AG04450 (cell line): ENCODE measurements around the gene PLPP3. TPM values are rescaled to one million over a fixed set of nuclear protein-coding genes. Genes with fewer than 3 reads are reported as not detected.
A peak's percentile ranks its signal among the peaks of the same experiment; 100 is the strongest.

ENCODE experiments used
- CTCF ChIA-PET: fragments of 300-600, 350-600 bp; formaldehyde crosslinking; extraction: SDS; loops from one replicate; lab custom pipeline; 2022; ENCODE audit warnings: antibody characterized with exemption, inconsistent platforms; lab: Charles Lee
- POLR2A ChIA-PET: fragments of 350-600 bp; formaldehyde crosslinking; extraction: SDS; loops from one replicate; lab custom pipeline; 2021; ENCODE audit warnings: antibody characterized with exemption, inconsistent platforms; lab: Yijun Ruan, JAX
- DNase-seq: peaks from one replicate; pipeline ENCODE4 v3.0.0-alpha.2; 2011; ENCODE audit warnings: low read depth, low spot score
- H3K27ac ChIP-seq: one replicate; pipeline ENCODE4 v1.5.1; 2012; ENCODE audit warnings: low read depth, low read length, control low read depth
- H3K27me3 ChIP-seq: one replicate; pipeline ENCODE4 v1.6.0; 2012; ENCODE audit warnings: low read length; ENCODE audit not compliant: control insufficient read depth, insufficient read depth
- H3K4me3 ChIP-seq: 2 replicates; pipeline ENCODE4 v1.5.1; 2011; ENCODE audit warnings: mild to moderate bottlenecking, low read depth, low read length, control low read depth
- H3K9me3 ChIP-seq: 2 replicates; pipeline ENCODE4 v1.5.1; 2012; ENCODE audit warnings: low read length; ENCODE audit not compliant: control insufficient read depth, insufficient read depth
- CTCF ChIP-seq: IDR thresholded peaks from 2 replicates; pipeline ENCODE4 v1.5.1; 2011; ENCODE audit warnings: low read depth, low read length, control low read depth, inconsistent platforms
- polyA minus RNA-seq: library from RNA; depleted of rRNA, polyadenylated mRNA; stranded (reverse); fragments of >200 nt; gene quantifications from 2 replicates; pipeline ENCODE4 v1.2.3, GENCODE V29; 2011; rRNA and poly(A)+ RNA removed
- polyA plus RNA-seq: library from polyadenylated mRNA; depleted of rRNA; stranded (reverse); fragments of >200 nt; gene quantifications from 2 replicates; pipeline ENCODE4 v1.2.3, GENCODE V29; 2011; rRNA removed

PLPP3 gene
- polyA plus RNA-seq (181 and 210 TPM in 2 replicates), polyA minus RNA-seq (162 and 165 TPM in 2 replicates)

- DNase-seq: peak; percentile 91
- H3K27ac ChIP-seq: peak within 1 kb of the TSS; percentile 81
- ChIA-PET CTCF (interaction anchor here (0.6 to 1.2 kb wide), 8 partner anchors 25 to 1366 kb away, joined by 3 to 6 read pairs (median 4); no protein-coding TSS in a partner anchor), POLR2A (interaction anchor here (0.6 to 1.4 kb wide), 16 partner anchors 10 to 1258 kb away, joined by 3 to 7 read pairs (median 3); no protein-coding TSS in a partner anchor)
- peak within 1 kb of the TSS; percentile 100 for H3K4me3 ChIP-seq
- no peaks in the 10 kb centered on the region; the same call in 1 of the 2 replicates for H3K9me3 ChIP-seq
- no peaks in the 10 kb centered on the region for H3K27me3 ChIP-seq
- TF ChIP-seq CTCF: peak; percentile 62
These were observed at the start of gene PLPP3 for GRCh38 chr1:56578963-56579875. TSS of gene PLPP3 (minus strand) at chr1:56579563. CDS start at chr1:56579016, 547 bp downstream.

- peaks cover 4% of the 10 kb centered on the region; the same call in 1 of the 2 replicates for H3K9me3 ChIP-seq
- no peak for DNase-seq
- no peak for TF ChIP-seq CTCF
- CTCF ChIA-PET: interaction anchor here (0.7 kb wide), 1 partner anchor 174 kb away, joined by 3 read pairs; no protein-coding TSS in a partner anchor
- no peaks in the 10 kb centered on the region for H3K27me3 ChIP-seq
- H3K4me3 ChIP-seq: no peak overlapping the region
- no peak overlapping the region for H3K27ac ChIP-seq
- POLR2A ChIA-PET: interaction anchor here (0.6 to 1.1 kb wide), 2 partner anchors 17 to 48 kb away, joined by 3 to 4 read pairs; partner anchors contain the start of gene PLPP3
These were observed 48.3 kb upstream of the PLPP3 start for GRCh38 chr1:56627636-56628039.

GRCh38 chr1:56627019-56627635, 47.8 kb upstream of the PLPP3 start:
- no peak overlapping the region for H3K27ac ChIP-seq
- no peak for DNase-seq
- POLR2A ChIA-PET: interaction anchor here (0.6 to 1.1 kb wide), 3 partner anchors 18 to 55 kb away, joined by 3 read pairs; partner anchors contain the start of genes PLPP3 and PRKAA2

GRCh38 chr1:56626546-56626945, 47.2 kb upstream of the PLPP3 start:
- H3K4me3 ChIP-seq: no peak overlapping the region
- ChIA-PET CTCF (interaction anchor here (0.6 kb wide), 1 partner anchor 82 kb away, joined by 3 read pairs; no protein-coding TSS in a partner anchor), POLR2A (interaction anchor here (0.6 to 1.0 kb wide), 2 partner anchors 18 to 54 kb away, joined by 3 read pairs; partner anchors contain the start of gene PRKAA2)
- no peak for TF ChIP-seq CTCF
- no peaks in the 10 kb centered on the region for H3K27me3 ChIP-seq
- peaks cover 4% of the 10 kb centered on the region; the same call in 1 of the 2 replicates for H3K9me3 ChIP-seq
- H3K27ac ChIP-seq: no peak overlapping the region
- no peak for DNase-seq

More at GRCh38 chr1:56627019-56627635, 47.8 kb upstream of the PLPP3 start:
- Histone ChIP-seq H3K9me3 (peaks cover 4% of the 10 kb centered on the region; the same call in 1 of the 2 replicates), H3K4me3 (no peak overlapping the region), H3K27me3 (no peaks in the 10 kb centered on the region)
- TF ChIP-seq CTCF: no peak
- CTCF ChIA-PET: interaction anchor here (0.6 to 0.7 kb wide), 2 partner anchors 82 to 174 kb away, joined by 3 read pairs; no protein-coding TSS in a partner anchor
